ENCODE results near the gene SMIM28. TPM values are rescaled to one million over a fixed set of nuclear protein-coding genes. Genes with fewer than 3 reads are reported as not detected.
"Not testable (repeated sequence)": the region's sequence is repeated elsewhere in the genome, so short reads cannot be mapped to it uniquely, and the experiment has no call there.

Gene SMIM28
- total RNA-seq, 1 donor: not detected

GRCh38 chr6:138403801-138404665, 26.3 kb downstream of the SMIM28 start, which contains the start of gene HEBP2:
TSS of gene HEBP2 (plus strand) at chr6:138404223. CDS start at chr6:138404496, 273 bp downstream.
- DNase-seq (ENCODE audit: low read depth in 2 of 3, low spot score in 2 of 3): peak; percentile 72 to 98 (median 97)

DNA sequence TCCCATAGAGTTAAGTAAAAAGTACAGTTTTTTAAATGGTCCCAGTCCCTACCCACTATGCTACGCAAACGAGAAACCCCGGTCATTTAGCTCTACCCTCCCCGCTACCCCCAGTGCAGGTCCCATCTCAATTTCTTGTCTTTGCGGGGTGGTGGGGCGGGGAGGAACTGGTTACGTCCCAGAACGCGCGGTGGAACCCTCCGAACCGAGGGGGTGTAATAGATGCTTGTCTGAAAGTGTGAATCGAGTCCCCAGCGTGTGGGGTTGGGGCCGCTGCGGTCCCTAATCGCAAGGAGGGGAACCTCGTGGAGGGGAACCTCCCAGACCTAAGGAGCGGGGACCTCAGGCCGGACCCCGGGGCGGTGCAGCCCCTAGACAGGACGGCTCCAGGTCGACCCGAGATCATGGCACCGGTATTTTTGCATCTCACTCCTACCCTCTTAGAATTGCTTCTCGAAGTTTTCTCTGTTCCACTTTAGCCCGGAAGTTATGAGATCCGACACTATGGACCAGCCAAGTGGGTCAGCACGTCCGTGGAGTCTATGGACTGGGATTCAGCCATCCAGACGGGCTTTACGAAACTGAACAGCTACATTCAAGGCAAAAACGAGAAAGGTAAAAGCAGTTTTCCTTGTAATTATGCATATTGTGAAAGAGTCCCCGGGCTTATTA, 27.1 kb downstream of the SMIM28 start:
- peak; percentile 7 to 51 (median 34) for DNase-seq (ENCODE audit: low read depth in 2 of 3, low spot score in 2 of 3)

GRCh38 chr6:138405816-138406413, 28.2 kb downstream of the SMIM28 start:
- no peak for DNase-seq (ENCODE audit: low read depth in 2 of 3, low spot score in 2 of 3)

GRCh38 chr6:138406443-138406842, 28.7 kb downstream of the SMIM28 start:
- peak in 2 of 3 donors; percentile 40 to 48 for DNase-seq (ENCODE audit: low read depth in 2 of 3, low spot score in 2 of 3)

GRCh38 chr6:138410048-138410735, 32.5 kb downstream of the SMIM28 start:
- no peak for DNase-seq (ENCODE audit: low read depth in 2 of 3, low spot score in 2 of 3)

DNA sequence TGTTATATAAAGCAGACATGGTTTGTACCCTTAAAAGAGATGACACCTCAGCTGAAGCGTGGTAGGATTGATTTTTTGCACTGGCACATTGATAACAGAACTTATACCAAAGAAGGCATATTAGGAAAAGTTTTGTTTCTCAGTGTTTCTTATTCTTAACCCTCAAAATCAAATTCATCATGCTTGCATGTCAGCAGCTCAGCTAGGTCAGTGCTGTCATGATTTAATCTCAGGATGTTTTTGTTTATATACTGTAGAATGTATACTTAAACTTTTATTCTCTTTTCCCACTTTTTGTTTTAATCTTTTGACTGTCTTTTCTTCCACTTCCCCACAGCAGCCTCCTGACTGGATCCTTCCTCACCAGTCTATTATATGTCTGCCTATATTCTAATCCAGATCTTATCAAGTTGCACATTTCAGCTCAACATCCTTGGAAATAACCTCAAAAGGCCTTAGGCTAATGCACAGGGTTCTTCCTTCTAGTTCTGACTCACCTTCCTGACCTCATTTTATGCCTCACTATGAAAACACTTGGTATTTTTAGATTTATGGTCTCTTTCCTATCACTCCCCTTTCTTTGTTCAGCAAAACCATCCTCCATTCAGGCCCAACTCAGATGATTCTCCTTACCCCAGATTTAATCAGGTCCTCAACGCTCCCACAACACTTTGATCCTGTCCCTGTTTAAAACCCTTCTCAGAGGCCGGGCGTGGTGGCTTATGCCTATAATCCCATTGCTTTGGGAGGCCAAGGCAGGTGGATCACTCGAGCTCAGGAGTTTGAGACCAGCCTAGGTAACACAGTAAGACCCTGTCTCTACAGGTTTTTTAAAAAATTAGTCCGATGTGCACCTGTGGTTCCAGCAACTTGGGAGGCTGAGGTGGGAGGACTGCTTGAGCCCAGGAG, 33.5 kb downstream of the SMIM28 start:
- peak in 2 of 3 donors; percentile 46 to 62 for DNase-seq (ENCODE audit: low read depth in 2 of 3, low spot score in 2 of 3)

- no peak for DNase-seq (ENCODE audit: low read depth in 2 of 3, low spot score in 2 of 3)
Measured at GRCh38 chr6:138415125-138415524, 37.4 kb downstream of the SMIM28 start.

- DNase-seq (ENCODE audit: low read depth in 2 of 3, low spot score in 2 of 3): no peak
Measured at GRCh38 chr6:138416206-138416605, 38.5 kb downstream of the SMIM28 start.

GRCh38 chr6:138417493-138418117, 39.9 kb downstream of the SMIM28 start:
- no peak for DNase-seq (ENCODE audit: low read depth in 2 of 3, low spot score in 2 of 3)

GRCh38 chr6:138418118-138418742, 40.5 kb downstream of the SMIM28 start:
- no peak for DNase-seq (ENCODE audit: low read depth in 2 of 3, low spot score in 2 of 3)

- DNase-seq (ENCODE audit: low read depth in 2 of 3, low spot score in 2 of 3): no peak
Measured at GRCh38 chr6:138419766-138420165, 42.1 kb downstream of the SMIM28 start.

GRCh38 chr6:138420356-138420755, 42.7 kb downstream of the SMIM28 start:
- DNase-seq (ENCODE audit: low read depth in 2 of 3, low spot score in 2 of 3): no peak

DNA sequence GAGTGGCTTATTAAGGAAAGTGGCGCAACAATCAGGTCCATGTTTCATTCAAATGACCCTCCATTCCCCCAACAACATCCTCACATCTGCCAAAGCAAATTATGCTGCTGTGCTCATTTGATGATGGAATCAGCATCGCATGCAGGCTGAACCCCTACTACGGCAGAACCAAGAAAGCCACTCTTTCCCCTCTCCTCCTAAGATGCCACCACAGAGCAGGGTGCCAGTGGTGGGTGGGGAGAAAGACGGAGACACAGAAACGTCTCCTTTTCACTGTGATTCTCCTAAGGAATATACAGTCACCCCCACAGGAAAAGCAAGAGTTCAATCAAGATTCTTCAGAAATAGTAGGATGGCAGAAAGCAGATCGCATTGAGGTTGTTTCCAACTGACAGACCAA, 43.4 kb downstream of the SMIM28 start:
- no peak for DNase-seq (ENCODE audit: low read depth in 2 of 3, low spot score in 2 of 3)

DNA sequence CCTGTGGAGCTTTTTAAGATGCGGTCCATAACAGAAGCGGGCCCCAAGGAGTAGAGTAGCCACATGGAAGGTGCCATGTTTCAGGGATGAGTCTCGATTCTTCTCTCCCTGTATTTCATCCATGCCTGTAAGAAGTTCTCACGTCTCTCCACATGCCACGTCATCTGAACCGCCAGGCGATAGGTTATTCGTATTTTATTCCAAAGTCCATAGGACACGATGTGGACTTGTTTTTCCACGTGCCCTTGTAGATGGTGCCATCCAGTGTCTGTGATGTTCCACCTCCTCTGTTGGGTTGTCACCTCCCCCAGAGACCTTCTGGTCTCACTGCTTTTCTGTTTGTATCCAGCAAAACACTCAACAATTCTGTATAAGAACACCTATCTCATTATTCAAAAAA, 43.9 kb downstream of the SMIM28 start:
- DNase-seq (ENCODE audit: low read depth in 2 of 3, low spot score in 2 of 3): no peak

GRCh38 chr6:138422861-138423260, 45.2 kb downstream of the SMIM28 start:
- DNase-seq (ENCODE audit: low read depth in 2 of 3, low spot score in 2 of 3): no peak

DNA sequence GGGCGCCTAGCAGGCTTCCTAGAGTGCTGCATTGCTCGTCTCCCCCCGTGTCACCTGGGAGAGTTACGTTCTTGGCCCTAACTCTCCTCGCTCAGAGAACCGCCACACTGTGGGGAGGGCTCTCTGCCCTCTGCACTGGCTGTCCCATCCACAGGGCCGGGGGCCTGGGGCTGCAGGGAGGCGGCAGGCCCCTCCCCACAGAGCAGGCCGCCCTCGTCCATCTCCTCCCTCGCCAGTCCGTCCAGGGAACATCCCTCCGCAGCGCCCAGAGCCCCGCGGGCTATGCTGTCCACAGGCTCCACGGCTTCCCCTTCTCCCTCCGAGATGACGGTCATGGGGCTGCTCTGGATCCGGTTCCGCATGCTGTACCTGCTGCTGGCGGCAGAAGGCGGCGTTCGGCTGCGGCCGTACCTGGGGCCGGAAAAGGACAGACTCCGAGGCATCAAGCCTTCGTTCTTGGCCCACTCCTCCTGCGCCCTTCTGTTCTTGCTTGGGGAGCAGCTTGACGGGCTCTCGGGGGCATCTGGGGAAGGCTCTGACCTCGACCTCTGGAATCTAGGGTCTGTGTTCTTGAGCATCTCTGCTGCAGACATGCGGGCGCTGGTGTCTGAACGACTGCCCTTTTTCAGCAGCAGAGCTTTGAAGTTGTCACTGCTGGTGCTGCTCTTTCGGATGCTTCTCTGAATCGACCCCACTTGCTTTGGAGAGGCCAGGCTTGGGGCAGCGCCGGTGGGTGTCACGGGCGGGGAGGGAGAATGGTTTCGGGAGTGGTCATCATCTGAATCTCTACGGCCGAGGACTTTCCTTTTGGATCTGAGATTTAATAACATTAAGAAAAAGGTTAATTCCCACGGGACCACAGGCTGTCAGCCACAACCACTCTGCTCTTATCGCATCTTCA, 46.5 kb downstream of the SMIM28 start:
- no peak for DNase-seq (ENCODE audit: low read depth in 2 of 3, low spot score in 2 of 3)

- not testable (repeated sequence) for DNase-seq (ENCODE audit: low read depth in 2 of 3, low spot score in 2 of 3)
Measured at GRCh38 chr6:138425256-138425655, 47.6 kb downstream of the SMIM28 start.
